ENCODE measurements around the gene MAIP1. TPM values are rescaled to one million over a fixed set of nuclear protein-coding genes. Genes with fewer than 3 reads are reported as not detected.

MAIP1 gene
- polyA plus RNA-seq, 4 donors = 23.8 to 34.9 (median 32.7) TPM

DNA sequence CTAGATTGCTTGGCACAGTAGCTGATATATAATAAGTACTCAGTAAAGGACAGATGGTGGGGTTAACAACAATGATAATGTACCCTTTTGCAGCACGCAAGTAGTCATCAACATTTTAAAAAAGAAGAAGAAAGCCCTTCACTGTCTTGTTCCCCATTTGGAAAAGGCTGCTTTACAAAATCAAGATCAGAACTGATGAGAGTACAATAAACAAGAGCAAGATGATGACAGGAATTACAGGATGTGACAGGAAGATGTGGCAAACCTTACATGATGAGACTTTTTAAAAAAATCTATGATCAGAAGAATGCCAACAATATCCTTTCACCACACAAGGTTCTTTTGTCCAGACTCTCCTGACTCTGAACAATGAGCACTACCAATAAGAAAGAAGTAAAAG lies 9.2 kb upstream of the MAIP1 start:
- DNase-seq (ENCODE audit: low read depth in 4 of 4, low spot score in 3 of 4) = no peak

DNA sequence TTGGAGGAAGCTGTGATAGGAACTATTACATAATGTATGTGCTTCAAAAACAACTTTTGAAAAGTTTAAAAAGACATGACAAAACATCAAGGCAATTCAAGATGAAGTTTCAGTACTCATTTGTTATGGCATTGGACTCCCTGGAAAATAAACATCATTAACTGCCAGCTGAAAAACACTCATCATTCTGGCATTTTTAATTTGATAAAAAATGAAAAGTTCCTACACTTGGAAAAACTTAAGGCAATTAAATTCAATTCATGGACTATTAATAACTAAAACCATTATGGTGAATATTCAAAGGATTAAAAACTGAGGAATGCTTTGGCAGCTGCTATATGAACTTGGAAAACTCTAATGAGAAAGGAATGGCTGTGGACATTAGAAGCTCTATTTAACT lies 8.5 kb upstream of the MAIP1 start:
- DNase-seq (ENCODE audit: low read depth in 4 of 4, low spot score in 3 of 4) = no peak

DNA sequence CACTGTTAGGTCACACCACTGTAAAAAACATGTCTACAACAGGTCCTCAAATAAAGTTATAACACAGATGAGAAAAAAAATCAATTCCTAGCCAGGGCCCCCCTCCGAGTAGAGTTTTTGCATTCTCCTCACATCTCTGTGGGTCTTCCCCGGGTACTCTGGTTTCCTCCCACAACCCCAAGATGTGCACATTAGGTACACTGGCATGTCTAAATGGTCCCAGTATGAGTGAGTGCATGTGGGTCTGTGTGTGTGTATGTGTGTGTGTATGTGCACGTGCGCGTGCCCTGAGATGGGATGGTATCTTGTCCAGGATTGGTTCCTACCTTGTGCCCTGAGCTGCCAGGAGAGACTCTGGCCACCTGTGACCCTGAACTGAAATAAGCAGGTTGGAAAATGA lies 5.0 kb upstream of the MAIP1 start:
- no peak for DNase-seq (ENCODE audit: low read depth in 4 of 4, low spot score in 3 of 4)

DNA sequence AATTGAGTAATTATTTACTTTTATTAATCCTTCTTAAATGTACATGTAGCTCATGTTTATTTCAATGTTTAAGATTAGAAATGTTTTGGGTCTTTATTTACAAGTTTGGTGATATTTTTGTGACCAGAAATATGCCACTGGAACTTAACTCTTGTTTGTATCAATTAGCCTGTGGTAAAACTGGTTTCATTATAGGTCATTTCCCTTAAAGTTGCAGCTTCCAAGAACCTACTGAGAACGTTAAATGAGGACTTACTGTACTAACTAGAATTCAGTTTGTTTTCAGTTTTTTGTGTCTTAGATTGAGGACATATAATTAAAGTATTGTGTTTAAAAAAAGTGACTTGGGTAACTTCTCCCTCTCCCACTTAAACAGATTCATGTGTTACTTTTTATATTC lies 4.4 kb upstream of the MAIP1 start:
- no peak for DNase-seq (ENCODE audit: low read depth in 4 of 4, low spot score in 3 of 4)

- DNase-seq (ENCODE audit: low read depth in 4 of 4, low spot score in 3 of 4) = peak in 1 of 4 donors; percentile 10
These were observed 409 bp upstream of the MAIP1 start for GRCh38 chr2:199955007-199955338.

DNA sequence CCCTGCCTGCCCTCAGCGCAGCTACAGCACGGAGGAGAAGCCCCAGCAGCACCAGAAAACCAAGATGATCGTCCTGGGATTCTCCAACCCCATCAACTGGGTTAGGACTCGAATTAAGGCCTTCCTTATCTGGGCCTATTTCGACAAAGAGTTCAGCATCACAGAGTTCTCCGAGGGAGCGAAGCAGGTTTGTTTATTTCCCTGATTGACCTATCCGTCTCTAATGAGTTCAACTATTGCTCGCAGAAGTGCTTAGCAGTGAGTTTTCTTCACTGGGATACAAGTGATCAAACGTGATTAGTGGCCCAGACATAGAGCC lies 639 bp downstream of the MAIP1 start:
- DNase-seq (ENCODE audit: low read depth in 4 of 4, low spot score in 3 of 4) = no peak

DNA sequence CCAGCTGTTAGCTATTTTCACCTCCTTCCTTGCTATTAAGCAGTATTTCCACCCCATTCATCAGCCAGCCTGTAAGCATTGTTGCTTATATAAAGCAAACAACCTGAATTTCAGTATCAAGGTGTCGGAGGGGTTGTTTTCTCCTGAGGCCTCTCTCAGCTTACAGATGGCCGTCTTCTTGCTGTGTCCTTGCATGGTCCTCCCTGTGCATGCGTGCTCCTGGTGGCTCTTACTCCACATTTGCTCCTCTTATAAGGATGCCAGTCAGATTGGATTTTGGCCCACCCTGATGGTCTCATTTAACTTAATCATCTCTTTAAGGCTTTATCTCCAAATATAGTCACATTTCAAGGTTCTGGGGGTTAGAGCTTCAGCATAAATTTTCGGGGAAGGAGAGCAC lies 2.6 kb downstream of the MAIP1 start:
- no peak for DNase-seq (ENCODE audit: low read depth in 4 of 4, low spot score in 3 of 4)

DNA sequence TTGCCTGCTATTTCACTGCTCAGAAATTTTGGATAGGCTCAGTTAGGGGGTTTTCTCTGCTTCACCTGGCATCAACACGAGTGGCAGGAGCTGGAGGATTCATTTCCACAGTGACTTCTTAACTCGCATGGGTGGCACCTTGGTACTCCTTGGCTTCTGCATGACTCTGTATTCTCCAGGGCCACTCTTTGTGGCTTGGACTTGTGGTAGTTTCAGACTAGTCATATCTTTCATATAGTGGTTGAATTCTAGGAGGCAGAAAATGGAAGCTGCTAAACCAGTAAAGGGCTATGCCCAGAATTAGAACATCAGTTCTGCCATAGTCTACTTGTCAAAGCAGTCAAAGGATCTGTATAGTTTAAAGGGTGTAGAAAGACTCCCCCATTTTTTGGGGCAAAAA lies 6.8 kb downstream of the MAIP1 start:
- DNase-seq (ENCODE audit: low read depth in 4 of 4, low spot score in 3 of 4) = no peak

DNA sequence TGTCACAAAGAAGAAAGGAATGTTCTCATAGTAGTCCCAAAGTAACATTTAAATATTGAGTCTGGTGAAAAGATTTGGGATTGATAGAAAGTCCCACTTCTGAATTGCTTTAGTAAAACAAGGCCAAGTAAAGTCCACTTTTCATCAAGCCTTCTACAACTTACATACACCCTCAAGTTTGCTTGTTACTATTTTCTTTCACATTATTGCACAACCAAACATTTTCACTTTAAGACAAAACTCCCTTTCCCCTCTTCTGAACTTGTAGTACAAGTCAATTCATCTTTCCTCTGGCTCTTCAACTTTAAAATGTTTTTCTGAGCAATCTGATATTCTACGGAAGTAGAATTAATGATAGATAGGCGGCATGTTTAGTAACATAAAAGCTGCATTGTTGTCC lies 11.0 kb downstream of the MAIP1 start:
- no peak for DNase-seq (ENCODE audit: low read depth in 4 of 4, low spot score in 3 of 4)

GRCh38 chr2:199966976-199967375 lies 11.6 kb downstream of the MAIP1 start:
- no peak for DNase-seq (ENCODE audit: low read depth in 4 of 4, low spot score in 3 of 4)

DNA sequence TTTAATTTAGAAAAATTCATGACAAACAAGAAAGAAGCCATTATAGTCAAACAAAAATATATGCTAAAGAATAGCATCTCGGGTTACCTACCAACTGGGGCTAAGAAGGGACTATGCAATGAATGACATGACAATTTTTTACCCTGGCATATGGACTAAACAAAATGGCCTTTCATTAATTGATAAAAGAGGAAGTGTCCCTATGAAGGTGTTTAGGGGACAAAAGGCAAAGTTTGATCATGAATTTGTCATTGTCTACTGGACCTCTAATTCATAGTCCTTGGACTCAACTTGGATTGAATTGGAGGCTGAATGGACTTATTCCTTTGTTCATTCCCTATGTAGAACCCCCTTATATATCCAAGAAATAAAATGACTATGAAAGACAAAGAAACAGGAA lies 12.7 kb downstream of the MAIP1 start:
- DNase-seq (ENCODE audit: low read depth in 4 of 4, low spot score in 3 of 4) = no peak

- DNase-seq (ENCODE audit: low read depth in 4 of 4, low spot score in 3 of 4) = no peak
These were observed 16.8 kb downstream of the MAIP1 start for GRCh38 chr2:199972088-199972626.

DNA sequence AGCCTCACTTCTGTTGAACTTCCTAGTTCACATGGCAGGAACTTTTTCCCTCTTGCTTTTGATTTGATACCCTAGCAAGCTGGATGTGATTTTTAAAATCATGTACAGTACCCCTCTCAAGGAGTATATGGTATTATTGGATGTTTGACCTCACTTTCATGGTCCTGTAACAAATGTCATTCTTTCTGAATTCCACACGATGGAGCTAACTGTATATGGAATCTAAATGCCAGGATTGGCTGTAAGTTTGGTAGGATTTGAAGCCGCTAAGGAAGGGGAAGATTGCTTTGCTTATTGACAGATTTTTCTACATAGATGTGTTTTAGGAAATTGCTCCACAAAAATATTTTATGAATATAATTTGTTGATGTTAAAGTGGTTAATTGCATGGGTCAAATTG lies 18.3 kb downstream of the MAIP1 start:
- no peak for DNase-seq (ENCODE audit: low read depth in 4 of 4, low spot score in 3 of 4)

DNA sequence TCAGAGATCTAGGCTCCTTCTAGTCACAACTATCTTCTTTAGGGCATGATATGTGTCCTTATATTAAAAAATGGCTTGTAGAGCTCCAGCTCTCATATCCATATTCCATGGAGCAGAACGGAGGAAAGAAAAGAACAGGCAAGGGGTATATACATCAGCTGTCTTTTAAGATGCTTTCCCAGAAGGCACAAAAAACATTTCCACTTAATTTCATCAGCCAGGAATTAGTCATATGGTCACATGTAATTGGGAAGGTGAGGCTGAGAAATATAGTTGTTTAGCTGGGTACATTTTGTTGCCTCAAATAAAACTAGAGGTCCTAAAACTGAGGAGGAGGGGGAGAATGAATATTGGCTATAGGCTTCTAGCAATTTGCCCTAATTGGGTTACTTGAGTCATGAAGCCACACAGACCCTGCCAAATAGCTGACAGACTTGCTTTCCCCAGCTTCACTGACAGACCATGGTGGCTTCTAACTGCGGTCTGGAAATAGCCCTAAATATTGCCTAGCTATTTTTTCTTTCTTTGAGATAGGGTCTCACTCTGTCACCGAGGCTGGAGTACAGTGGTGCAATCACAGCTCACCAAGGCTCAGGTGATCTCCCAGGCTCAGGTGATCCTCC lies 20.0 kb downstream of the MAIP1 start:
- no peak for DNase-seq (ENCODE audit: low read depth in 4 of 4, low spot score in 3 of 4)

DNA sequence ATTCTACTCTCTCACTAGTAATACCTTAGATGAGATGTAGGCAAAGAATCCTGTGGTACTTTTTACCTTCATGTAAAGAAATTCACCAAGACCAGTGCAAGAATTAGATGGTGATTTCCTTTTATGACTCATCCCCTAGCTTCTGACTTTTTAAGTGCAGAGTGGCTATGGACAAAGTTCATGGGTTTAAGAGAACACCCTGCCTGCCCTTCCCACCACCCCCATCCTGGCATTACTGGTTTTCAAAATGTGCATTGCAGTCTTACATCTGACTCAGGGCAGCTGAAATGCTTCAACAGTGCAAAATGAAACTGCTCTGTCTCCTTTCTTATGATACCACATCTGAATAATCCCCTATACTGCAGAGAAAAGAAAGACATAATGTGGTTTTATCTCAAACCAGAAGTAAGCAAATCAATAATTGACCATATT lies 22.6 kb downstream of the MAIP1 start:
- no peak for DNase-seq (ENCODE audit: low read depth in 4 of 4, low spot score in 3 of 4)

DNA sequence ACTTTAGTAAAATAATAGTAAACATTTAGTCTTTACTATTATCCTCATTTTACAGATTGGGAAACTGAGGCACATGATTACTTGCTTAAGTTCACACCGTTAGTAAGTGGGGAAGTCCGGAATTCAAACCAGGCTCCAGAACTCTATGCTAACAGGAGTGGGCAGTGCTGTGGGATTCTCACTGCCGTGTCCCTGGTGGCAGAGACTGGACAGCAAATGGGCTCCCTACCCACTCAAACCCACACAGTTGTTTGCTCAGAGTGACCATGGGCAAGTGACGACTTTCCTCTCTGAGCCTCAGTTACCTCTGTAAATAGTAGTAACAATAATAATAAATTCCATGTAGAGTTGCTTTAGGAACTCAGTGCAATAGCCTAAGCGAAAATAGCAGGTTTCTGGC lies 24.0 kb downstream of the MAIP1 start:
- no peak for DNase-seq (ENCODE audit: low read depth in 4 of 4, low spot score in 3 of 4)

- peak; percentile 57 to 71 (median 60) for DNase-seq (ENCODE audit: low read depth in 4 of 4, low spot score in 3 of 4)
These were observed 24.6 kb downstream of the MAIP1 start for GRCh38 chr2:199979832-199980628.

DNA sequence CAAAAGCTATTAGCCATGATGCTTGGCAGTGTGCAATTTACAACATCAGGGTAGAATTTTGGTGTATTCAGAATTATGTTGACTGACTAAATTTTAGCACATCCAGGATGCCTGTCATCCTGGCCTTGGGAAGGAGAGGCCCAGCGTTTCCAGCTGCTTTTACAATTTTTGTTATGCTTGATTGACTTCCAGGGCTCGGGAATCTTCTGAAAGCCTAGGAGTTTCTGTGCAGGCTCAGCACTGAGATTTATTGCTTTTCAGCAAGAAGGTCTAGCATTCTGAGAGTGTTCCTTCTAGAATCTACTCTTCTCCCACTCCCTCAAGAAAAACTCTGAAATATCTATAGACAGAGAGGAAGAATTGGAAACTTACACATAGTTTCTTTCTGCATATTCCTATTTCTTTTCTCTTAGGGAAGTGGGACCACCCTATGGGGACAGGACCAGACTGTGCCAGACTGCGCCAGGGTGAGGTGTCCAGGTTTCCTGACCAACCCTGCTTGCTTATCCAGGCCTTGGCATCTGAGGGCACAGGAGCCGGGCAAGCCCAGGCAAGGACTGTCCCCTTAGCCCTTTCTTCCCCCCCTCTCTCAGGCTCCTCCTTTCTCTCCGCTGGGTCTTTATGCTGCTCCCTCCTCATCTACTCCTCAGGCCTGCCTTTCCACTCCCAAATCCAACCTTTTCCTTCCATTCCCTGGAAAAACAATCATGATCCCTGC lies 26.9 kb downstream of the MAIP1 start:
- no peak for DNase-seq (ENCODE audit: low read depth in 4 of 4, low spot score in 3 of 4)

- no peak for DNase-seq (ENCODE audit: low read depth in 4 of 4, low spot score in 3 of 4)
These were observed 28.2 kb downstream of the MAIP1 start for GRCh38 chr2:199983534-199983933.

GRCh38 chr2:199984159-199984558 lies 28.8 kb downstream of the MAIP1 start:
- DNase-seq (ENCODE audit: low read depth in 4 of 4, low spot score in 3 of 4) = no peak

GRCh38 chr2:199984755-199985154 lies 29.4 kb downstream of the MAIP1 start:
- peak in 2 of 4 donors; percentile 18 for DNase-seq (ENCODE audit: low read depth in 4 of 4, low spot score in 3 of 4)
